Ovary (tissue), 9 donors: ENCODE data around the gene VCAN. TPM values are rescaled to one million over a fixed set of nuclear protein-coding genes. Genes with fewer than 3 reads are reported as not detected.
"Not testable (repeated sequence)": the region's sequence is repeated elsewhere in the genome, so short reads cannot be mapped to it uniquely, and the experiment has no call there.

ENCODE experiments used
- DNase-seq, 5 donors: peaks; one replicate each; pipeline ENCODE4 v3.0.0-alpha.2; 2019 to 2020
- H3K27ac ChIP-seq, 2 donors: fragments of 200-600 bp; one replicate each; pipeline versions ENCODE4 v1.5.1 to v1.8.0; 2019 to 2022
- H3K27me3 ChIP-seq: fragments of 200-600 bp; one replicate; pipeline ENCODE4 v1.8.0; 2022
- H3K36me3 ChIP-seq: fragments of 200-600 bp; sonication (generic); one replicate; pipeline ENCODE4 v1.5.1; 2019
- H3K4me1 ChIP-seq: one replicate; pipeline ENCODE4 v1.8.1; 2013; ENCODE audit warnings: mild to moderate bottlenecking, moderate library complexity; ENCODE audit not compliant: insufficient read depth
- H3K4me3 ChIP-seq: fragments of 200-600 bp; sonication (generic); one replicate; pipeline ENCODE4 v1.5.1; 2017
- H3K9me3 ChIP-seq, 2 donors: fragments of 200-600 bp in 1 of 2; sonication (generic) in 1 of 2; one replicate each; pipeline versions ENCODE4 v1.5.1 to v1.8.1; 2013 to 2019; ENCODE audit warnings: mild to moderate bottlenecking in 1 of 2, moderate library complexity in 1 of 2
- CTCF ChIP-seq, 3 donors: fragments of 450-650 bp in 2 of 3; fragments of 200-600 bp in 1 of 3; IDR thresholded peaks; one replicate each; pipeline versions ENCODE4 v1.5.1 to v1.8.0; 2016 to 2022; ENCODE audit warnings: antibody characterized with exemption in 3 of 3, mild to moderate bottlenecking in 1 of 3
- EP300 ChIP-seq: sonication (generic); formaldehyde crosslinking; IDR thresholded peaks from one replicate; pipeline ENCODE4 v1.6.1; 2017; ENCODE audit warnings: antibody characterized with exemption
- POLR2A ChIP-seq: fragments of 450-650 bp; IDR thresholded peaks from one replicate; pipeline ENCODE4 v1.6.1; 2017; ENCODE audit warnings: antibody characterized with exemption, mild to moderate bottlenecking, moderate library complexity
- WGBS, 3 donors: extraction: QIAGEN DNeasy Blood & Tissue Kit in 1 of 3; methylation state at CpG; one replicate each; pipeline versions ENCODE4 v1.1.5 to v1.1.7; 2013 to 2017; 5-methylcytosine and 5-hydroxymethylcytosine counted together
- intact Hi-C, 4 donors: fragments of 100-400 bp; cut with DNase I; formaldehyde crosslinking; loops; one replicate each; pipeline versions ENCODE4 v1.11.0 to v1.15.1; 2022 to 2023
- polyA plus RNA-seq, 2 donors: library from polyadenylated mRNA; stranded (reverse); fragments of 200-250 nt in 1 of 2; fragments of 350-450 nt in 1 of 2; fragmentation: Illumina TruSeq in 1 of 2; extraction: RNeasy Lipid Tissue Mini Kit (QIAGEN cat#74804) in 1 of 2; gene quantifications; one replicate each; pipeline ENCODE4 v1.2.3, GENCODE V29; 2013 to 2014
- total RNA-seq, 7 donors: library from RNA; depleted of rRNA in 2 of 7; stranded (reverse); fragments of >200 nt in 2 of 7; fragmentation: NEBNext Ultra II Directional in 3 of 7; extraction: Animal tissue kit (Norgen Biotek cat#: 25700) in 3 of 7; gene quantifications; one replicate each; pipeline versions ENCODE4 v1.1.0 to v1.2.4, GENCODE V29; 2016 to 2023
- donor health status: DM: no; HTN: no; CAD: no; lungs with moderate emphysema.
- donor health status: DM: no; HTN: no; CAD: no.
- donor health status: Bipolar disorder and iron deficiency.
- donor health status: DM: yes; HTN: yes; CAD: no.
- donor health status: DM: no; HTN: no; CAD: no.
- donor health status: DM: yes; HTN: yes; CAD: no.

VCAN gene
- total and polyA plus RNA-seq, 9 donors: 2.2 to 21.3 (median 7.3) TPM

DNA sequence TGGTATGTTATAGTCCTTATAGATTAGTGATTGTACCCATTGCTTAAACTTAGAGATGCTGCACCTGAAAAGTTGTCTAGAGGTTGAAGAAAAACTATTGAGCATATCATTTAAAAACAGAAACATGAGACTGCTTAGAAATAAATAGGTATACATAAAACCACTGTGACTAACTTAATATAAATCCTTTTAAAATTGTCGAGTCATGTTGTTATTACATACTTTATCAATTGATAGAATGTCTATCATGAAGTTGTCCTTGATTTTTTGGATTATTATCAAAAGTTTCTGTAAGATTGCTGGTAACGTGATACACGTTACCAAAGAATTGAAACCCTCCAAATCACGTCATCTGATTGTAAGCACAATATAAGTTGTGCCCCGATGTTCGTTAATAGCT, 35.3 kb upstream of the VCAN start:
- intact Hi-C loops: no loop called here

GRCh38 chr5:83437697-83438096, 33.8 kb upstream of the VCAN start:
- intact Hi-C loops, H3K27me3 ChIP-seq, H3K4me3 ChIP-seq, DNase-seq, H3K36me3 ChIP-seq, H3K9me3 ChIP-seq, H3K4me1 ChIP-seq, H3K27ac ChIP-seq: not testable (repeated sequence)
- 93 to 97% (median 95%) methylated on average over 17 of the region's 17 CpGs for WGBS, 3 donors

More for the DNA sequence above, 35.3 kb upstream of the VCAN start:
- TF ChIP-seq POLR2A (no peak), EP300 (no peak), CTCF (IDR thresholded peaks at IDR 0.05) (no peak)
- no peaks in the 10 kb centered on the region for H3K4me1 ChIP-seq
- no peaks in the 10 kb centered on the region for H3K27me3 ChIP-seq
- H3K27ac ChIP-seq: no peak overlapping the region
- no peaks in the 10 kb centered on the region for H3K9me3 ChIP-seq
- no peaks in the 10 kb centered on the region for H3K36me3 ChIP-seq
- 94 to 95% (median 94%) methylated on average over 6 of the region's 6 CpGs for WGBS, 3 donors
- DNase-seq: no peak
- H3K4me3 ChIP-seq: no peak overlapping the region

GRCh38 chr5:83440826-83441225, 30.7 kb upstream of the VCAN start:
- DNase-seq: no peak
- no peak overlapping the region for H3K27ac ChIP-seq
- no peak overlapping the region for H3K4me3 ChIP-seq
- H3K4me1 ChIP-seq: no peaks in the 10 kb centered on the region
- intact Hi-C loops: no loop called here
- TF ChIP-seq CTCF (IDR thresholded peaks at IDR 0.05): no peak
- TF ChIP-seq EP300: no peak
- no peak for TF ChIP-seq POLR2A
- no peaks in the 10 kb centered on the region for H3K9me3 ChIP-seq
- H3K36me3 ChIP-seq: no peaks in the 10 kb centered on the region
- 89 to 93% (median 91%) methylated on average over 2 of the region's 2 CpGs for WGBS, 3 donors
- no peaks in the 10 kb centered on the region for H3K27me3 ChIP-seq

- Histone ChIP-seq H3K27me3 (no peaks in the 10 kb centered on the region), H3K4me3 (no peak overlapping the region), H3K9me3 (no peaks in the 10 kb centered on the region), H3K36me3 (no peaks in the 10 kb centered on the region), H3K27ac (no peak overlapping the region), H3K4me1 (no peaks in the 10 kb centered on the region)
- WGBS, 3 donors: 90 to 94% (median 93%) methylated on average over 4 of the region's 4 CpGs
- intact Hi-C loops: no loop called here
- DNase-seq: no peak
- TF ChIP-seq CTCF (IDR thresholded peaks at IDR 0.05) (no peak), POLR2A (no peak), EP300 (no peak)
These were observed 29.8 kb upstream of the VCAN start for GRCh38 chr5:83441747-83442146.

- intact Hi-C loops: no loop called here
- Histone ChIP-seq H3K27ac (no peak overlapping the region), H3K36me3 (no peaks in the 10 kb centered on the region), H3K9me3 (no peaks in the 10 kb centered on the region), H3K4me1 (no peaks in the 10 kb centered on the region), H3K27me3 (no peaks in the 10 kb centered on the region), H3K4me3 (no peak overlapping the region)
- DNase-seq: no peak
- no peak for TF ChIP-seq POLR2A
- no peak for TF ChIP-seq CTCF (IDR thresholded peaks at IDR 0.05)
- no peak for TF ChIP-seq EP300
- 92 to 97% (median 96%) methylated on average over 3 of the region's 3 CpGs for WGBS, 3 donors
These were observed 28.0 kb upstream of the VCAN start for GRCh38 chr5:83443534-83443933.
